D721Med (cell line): Measurements from ENCODE around the gene CCNC.
"Not testable (repeated sequence)": the region's sequence is repeated elsewhere in the genome, so short reads cannot be mapped to it uniquely, and the experiment has no call there.

ENCODE experiments used
- DNase-seq: peaks from one replicate; pipeline ENCODE4 v3.0.0; 2011; ENCODE audit warnings: low spot score; ENCODE audit not compliant: insufficient read length
- FAIRE-seq: peaks from 2 replicates; lab custom pipeline; 2011; peaks lifted over from hg19 to GRCh38; lab: Jason Lieb, UNC
- TF ChIP-seq, protein P1 (sequence below): IDR thresholded peaks from 2 replicates; pipeline ENCODE4 v1.5.1; 2012; ENCODE audit warnings: mild to moderate bottlenecking, control low read depth; ENCODE audit not compliant: insufficient read depth; ENCODE audit errors: missing control alignments

Gene CCNC

GRCh38 chr6:99605911-99606655 is 37.6 kb upstream of the CCNC start:
- TF ChIP-seq, protein P1, sequence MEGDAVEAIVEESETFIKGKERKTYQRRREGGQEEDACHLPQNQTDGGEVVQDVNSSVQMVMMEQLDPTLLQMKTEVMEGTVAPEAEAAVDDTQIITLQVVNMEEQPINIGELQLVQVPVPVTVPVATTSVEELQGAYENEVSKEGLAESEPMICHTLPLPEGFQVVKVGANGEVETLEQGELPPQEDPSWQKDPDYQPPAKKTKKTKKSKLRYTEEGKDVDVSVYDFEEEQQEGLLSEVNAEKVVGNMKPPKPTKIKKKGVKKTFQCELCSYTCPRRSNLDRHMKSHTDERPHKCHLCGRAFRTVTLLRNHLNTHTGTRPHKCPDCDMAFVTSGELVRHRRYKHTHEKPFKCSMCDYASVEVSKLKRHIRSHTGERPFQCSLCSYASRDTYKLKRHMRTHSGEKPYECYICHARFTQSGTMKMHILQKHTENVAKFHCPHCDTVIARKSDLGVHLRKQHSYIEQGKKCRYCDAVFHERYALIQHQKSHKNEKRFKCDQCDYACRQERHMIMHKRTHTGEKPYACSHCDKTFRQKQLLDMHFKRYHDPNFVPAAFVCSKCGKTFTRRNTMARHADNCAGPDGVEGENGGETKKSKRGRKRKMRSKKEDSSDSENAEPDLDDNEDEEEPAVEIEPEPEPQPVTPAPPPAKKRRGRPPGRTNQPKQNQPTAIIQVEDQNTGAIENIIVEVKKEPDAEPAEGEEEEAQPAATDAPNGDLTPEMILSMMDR = no peak
- FAIRE-seq (no peak), DNase-seq (no peak)

- no peak for DNase-seq
- TF ChIP-seq, protein P1 = no peak
- no peak for FAIRE-seq
Measured at GRCh38 chr6:99605074-99605734, 36.7 kb upstream of the CCNC start.

GRCh38 chr6:99604166-99605073 is 36.0 kb upstream of the CCNC start:
- DNase-seq (no peak), FAIRE-seq (no peak)
- TF ChIP-seq, protein P1 = no peak

- TF ChIP-seq, protein P1 = no peak
- FAIRE-seq = no peak
- DNase-seq = peak; percentile 47
Measured at GRCh38 chr6:99603421-99604165, 35.1 kb upstream of the CCNC start.

DNA sequence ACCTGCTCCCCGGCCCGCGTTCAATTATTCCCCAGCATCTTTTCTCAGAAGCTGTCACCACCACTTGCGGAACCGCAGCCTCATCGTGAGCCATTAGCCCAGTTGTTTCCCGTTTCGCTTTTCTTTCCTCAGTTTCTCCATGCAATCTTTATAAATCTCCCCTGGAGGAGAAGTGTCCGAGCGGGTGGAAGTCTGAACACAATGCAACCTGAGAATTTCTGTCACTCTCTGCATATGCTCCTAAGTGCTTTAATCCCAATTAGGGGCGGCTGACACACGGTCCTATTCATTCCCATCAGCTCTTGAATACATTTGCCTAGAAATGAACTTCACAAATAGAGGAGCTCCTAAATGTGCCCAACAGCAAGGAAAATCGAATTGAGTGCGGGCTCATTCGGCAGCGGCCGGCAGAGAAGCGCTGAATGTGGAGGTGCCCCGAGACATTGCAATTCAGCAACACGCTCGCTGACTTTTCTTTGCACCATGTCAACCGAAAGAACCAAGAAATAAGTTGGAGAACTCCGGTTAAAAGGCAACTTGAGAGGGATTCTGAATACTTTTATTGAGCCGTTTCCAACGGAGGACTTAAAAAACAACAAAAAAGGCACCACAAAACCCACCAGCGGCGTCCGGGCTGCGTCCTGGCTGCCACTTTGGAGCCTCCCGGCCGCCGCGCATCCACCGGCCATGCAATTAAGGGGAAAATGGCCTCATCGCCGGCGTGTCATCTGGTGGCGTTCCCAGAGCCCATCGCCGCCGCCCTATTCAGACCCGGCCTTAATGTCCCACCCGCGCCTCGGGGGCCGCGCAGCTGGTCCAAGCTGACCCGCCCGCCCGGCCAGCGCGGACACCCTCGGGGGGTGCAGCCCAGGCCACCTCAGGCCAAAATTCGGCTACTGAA is 34.3 kb upstream of the CCNC start:
- TF ChIP-seq, protein P1 = no peak
- DNase-seq (no peak), FAIRE-seq (no peak)

DNA sequence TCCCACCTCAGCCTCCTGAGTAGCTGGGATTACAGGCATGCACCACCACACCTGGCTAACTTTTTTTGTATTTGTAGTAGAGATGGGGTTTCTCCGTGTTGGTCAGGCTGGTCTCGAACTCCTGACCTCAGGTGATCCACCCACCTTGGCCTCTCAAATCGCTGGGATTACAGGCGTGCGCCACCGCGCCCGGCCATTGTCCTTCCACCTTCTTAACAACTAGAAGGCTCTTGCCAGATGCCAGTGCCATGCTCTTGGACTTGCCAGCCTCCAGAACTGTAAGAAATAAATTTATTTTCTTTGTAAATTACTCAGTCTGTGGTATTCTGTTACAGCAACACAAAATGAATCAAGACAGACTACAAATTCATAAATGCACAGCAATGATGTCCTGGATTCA is 26.2 kb upstream of the CCNC start:
- not testable (repeated sequence) for FAIRE-seq, DNase-seq
